ENCODE measurements around the gene CDRT15.
A peak's percentile ranks its signal among the peaks of the same experiment; 100 is the strongest.
"Not testable (repeated sequence)": the region's sequence is repeated elsewhere in the genome, so short reads cannot be mapped to it uniquely, and the experiment has no call there.

CDRT15 gene

DNA sequence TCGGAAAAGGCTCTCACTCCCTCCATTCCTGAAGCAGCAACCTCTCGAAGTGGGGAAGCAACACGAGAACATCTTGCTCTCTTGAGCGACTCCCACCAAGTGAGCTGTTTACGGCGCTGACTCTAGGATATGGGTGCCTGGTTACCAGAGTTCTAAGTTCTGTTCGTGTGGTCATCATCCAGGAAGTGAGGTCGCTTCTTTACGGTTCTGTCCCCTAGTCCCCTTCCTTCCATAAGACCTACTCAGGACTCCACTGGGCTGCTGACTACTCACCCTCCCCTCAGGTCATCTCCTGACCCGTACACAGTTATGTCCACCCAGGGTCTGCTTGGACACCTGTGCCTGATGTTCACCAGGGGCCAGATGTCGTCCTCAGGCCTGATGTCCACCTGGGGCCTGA is at the start of gene CDRT15:
Gene CDRT15, minus strand, starts transcription at position 101 of the 400 bp plus-strand sequence. Its CDS starts 29 bp downstream, at position 72.
- not testable (repeated sequence) for DNase-seq (ENCODE audit: extremely low read depth in 1 of 2, low read depth in 1 of 2)

DNA sequence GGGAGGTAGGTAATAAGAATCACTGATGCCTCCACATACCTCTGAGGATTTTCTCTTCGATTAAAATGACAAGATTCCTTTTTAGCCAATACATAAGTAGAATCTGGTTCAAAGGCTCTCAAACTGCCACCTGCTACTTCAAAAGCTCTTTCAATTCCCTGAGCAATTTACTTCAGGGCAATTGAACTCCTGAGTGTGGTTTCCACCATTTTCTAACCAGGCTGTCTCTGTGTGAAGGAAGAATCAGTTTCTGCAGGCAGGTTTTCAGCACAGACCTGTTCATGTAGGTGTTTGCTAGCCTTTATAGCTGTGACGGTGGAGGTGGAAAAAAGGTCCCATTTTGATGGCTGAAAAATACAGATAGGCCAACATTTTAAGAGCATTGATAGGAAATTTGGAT is 46.1 kb upstream of the CDRT15 start:
- no peak for DNase-seq (ENCODE audit: extremely low read depth in 1 of 2, low read depth in 1 of 2)

DNA sequence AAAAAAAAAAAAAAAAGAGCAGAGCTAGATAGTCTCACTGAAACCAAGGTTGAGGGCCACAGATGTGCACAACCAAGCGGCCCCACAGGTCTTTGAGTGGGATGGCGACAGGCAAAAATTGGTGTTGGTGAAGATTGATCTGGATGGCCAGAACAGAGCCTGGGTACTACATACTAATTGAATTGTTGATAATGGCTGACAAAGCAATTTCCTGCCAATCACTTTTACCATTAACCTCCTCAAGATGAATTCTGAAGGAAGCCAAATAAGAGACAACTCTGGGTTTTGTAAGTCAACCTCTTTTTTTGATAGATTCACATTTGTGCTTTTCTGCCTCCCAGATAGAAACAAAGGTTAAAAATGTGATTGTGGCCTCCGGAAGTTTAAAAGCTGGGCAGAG is 44.9 kb upstream of the CDRT15 start:
- no peak for DNase-seq (ENCODE audit: extremely low read depth in 1 of 2, low read depth in 1 of 2)

DNA sequence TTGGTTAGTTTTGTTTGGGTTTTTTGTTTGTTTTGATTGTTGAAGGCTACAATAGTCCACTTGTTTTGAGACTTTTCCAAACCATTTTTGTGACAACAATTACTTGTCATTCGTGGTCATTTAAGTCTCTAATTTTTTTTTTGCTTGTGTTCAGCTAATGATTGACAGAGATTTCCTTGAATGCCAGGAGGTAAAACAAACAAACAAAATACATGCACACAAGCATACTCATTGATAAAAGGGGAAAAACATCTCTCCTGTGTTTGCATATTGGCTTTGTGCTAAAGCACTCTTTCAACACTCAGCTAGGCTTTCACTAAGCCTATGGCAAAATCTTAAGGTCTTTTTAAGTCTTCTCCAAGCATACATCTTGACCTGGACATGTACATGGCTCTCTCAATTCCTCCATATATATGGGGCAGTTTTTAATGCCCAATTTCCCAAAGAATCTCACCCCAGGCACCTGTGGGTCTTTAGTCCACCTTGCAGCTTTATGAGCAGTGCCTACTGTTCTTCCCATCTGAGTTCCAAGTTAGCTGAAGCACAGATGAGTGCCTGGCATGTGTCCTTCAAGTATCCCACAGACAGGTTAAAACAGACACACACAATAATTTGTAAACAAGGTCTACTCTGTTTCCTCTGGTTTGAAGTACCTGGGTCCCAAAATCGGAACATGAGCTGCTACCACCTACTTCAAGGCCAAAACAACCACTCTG is 40.0 kb upstream of the CDRT15 start:
- no peak for DNase-seq (ENCODE audit: extremely low read depth in 1 of 2, low read depth in 1 of 2)

DNA sequence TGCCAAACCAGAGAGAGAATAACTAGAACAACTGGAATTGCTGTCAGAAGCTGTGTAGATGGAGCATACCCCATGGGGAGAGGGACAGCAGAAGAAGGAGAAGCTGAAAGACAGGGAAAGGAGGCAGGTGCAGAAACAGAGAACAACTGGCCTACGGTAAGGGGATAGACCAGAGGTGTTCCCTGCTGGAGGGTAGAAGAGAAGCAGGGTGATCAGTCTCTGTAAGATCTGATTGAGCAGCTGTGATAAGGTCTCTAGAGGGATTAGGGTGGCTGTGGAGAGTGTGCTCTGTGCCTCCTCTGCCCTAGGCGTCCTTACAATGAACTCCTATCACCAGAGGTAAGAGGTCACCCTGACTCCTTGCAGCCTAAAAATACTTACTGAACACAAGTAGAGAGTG is 33.8 kb upstream of the CDRT15 start:
- DNase-seq (ENCODE audit: extremely low read depth in 1 of 2, low read depth in 1 of 2): no peak

DNA sequence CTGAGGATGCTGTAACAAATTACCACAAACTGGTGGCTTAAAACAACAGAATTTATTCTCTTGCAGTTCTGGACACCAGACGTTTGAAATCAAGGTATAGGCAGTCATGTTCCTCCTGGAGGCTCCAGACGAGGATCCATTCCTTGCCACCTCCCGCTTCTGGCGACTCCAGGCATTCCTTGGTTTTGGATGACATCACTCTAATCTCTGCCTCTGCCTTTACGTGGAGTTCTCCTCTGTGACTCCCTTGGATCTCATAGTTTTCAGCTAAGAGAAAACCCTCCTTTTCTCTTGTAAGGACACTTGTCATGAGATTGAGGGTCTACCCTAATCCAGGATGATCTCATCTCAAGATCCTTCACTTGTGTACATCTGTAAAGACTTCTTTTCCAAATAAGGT is 32.8 kb upstream of the CDRT15 start:
- no peak for DNase-seq (ENCODE audit: extremely low read depth in 1 of 2, low read depth in 1 of 2)

DNA sequence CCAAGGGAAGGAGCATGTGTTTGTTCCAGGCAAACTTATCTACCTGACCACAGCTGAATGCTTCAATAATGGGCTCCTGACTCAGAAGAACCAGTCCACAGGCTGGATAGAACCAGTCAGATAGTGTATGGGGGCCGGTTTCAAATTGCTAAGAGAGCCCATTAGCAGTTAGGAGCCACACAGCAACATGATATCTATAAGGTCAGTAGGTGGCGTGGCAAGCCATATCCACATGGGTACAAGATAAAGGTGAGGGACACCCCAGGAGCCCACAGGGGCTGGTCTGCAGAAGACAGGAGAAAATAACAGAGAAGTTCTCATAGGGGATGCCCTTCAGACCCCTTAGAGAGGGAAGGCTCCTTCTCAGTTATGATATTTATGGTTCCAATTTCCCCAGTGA is 31.6 kb upstream of the CDRT15 start:
- DNase-seq (ENCODE audit: extremely low read depth in 1 of 2, low read depth in 1 of 2): no peak

DNA sequence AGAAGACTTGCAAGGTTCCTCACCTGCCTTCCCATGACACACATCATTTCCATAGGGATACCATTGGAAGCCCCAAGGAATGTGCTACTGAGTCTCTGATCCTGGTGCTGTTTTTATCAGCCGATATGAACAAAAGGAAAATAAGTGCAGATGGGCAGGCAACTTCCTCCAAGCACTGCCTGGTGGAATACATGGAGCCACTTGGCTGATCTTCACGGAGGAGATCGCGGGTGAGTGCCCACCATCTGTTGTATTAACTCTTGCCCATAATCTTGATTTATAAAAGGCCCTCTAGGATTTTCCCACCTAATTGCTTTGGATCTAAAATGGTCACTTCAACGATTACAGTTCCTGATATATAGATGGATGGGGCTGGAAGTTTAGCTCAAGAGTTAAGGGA is 24.7 kb upstream of the CDRT15 start:
- DNase-seq (ENCODE audit: extremely low read depth in 1 of 2, low read depth in 1 of 2): no peak

DNA sequence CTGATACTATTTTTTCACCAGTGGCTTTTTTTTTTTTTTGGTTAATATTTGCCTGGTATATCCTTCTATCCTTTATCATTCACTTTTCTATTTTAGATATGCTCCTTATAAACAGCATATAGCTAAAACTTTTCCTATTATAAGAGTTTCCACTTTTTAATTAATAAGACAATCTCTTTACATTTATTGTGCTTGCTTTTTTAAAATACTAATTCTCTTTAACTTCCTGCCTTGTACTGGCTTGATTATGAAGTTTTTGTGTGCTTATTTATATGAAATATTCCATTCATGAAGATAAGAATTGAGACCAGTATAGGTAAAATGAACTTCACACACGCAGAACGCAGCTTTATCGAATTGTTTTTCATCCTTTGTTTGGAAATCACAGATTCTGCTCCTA is 9.0 kb upstream of the CDRT15 start:
- no peak for DNase-seq (ENCODE audit: extremely low read depth in 1 of 2, low read depth in 1 of 2)

DNA sequence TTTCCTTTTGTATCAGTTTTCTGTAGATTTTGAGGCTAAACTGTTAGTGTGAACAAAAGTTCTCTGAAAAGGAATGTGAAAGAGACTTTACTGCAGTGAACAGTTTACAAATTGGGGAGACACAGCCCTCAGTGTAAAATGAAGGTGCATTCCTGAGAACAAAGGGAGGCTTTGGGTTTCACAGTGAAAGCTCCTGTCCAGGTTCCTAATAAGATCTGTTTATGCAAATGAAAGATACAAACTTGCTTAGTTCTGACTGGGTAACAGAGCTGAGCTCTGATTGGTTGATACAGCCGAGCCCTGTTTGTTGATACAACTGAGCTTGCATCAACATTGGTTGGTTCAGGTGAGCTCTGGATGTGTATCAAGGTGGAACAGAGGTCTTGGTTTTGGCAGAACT is 8.3 kb upstream of the CDRT15 start:
- no peak for DNase-seq (ENCODE audit: extremely low read depth in 1 of 2, low read depth in 1 of 2)

DNA sequence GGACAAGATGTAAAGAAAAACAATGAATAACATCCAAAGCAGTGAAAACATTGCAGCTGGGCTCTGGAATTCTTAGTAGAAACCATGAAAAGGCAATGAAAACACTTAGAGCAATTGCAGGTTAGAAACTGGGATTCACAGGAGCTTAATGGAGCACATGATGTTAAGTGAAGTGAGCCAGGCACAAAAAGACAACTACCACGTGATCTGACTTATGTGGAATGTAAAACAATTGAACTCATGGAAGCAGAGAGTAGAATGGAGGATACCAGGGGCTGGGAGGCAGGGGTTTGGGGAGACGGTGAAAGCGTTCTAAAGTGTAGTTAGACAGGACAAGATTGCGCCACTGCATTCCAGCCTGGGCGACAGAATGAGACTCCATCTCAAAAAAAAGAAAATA is 2.6 kb upstream of the CDRT15 start:
- not testable (repeated sequence) for DNase-seq (ENCODE audit: extremely low read depth in 1 of 2, low read depth in 1 of 2)

DNA sequence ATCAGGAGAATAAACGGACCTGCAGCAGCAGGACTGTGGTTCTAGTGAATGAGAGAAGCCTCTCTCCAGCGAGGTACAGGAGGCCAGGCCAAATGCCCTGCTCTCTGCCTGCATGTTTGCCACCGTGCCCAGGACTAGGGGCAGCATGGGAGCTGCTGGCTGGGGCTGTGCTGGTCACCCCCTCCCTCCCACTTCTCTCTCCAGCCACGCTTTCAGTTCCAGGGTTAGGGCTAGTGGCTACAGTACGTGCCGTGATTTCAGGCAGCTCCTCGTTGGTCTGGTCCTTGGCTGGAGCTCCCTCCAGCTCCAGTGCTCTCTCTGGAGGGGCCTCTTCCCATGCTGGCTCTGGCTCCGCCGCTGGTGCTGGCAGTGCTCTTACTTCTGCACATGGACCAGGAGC is 630 bp downstream of the CDRT15 start:
- DNase-seq (ENCODE audit: extremely low read depth in 1 of 2, low read depth in 1 of 2): not testable (repeated sequence)

DNA sequence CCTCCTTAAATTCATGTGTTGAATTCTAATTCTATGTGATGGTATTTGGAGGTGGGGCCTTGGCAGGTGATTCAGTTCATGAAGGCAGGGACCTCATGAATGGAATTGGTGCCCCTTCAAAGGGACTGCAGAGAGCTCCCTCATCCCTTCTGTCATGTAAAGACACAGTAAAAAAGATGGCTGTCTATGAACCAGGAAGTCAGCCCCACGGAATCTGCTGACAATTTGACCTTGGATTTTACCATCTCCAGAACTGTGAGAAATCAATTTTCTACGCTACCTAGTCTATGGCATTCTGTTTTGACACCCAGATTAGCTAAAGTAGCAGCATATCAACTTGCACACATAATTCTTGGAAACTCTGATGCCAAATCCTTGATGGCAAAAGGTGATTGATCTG is 1.6 kb downstream of the CDRT15 start:
- DNase-seq (ENCODE audit: extremely low read depth in 1 of 2, low read depth in 1 of 2): not testable (repeated sequence)

DNA sequence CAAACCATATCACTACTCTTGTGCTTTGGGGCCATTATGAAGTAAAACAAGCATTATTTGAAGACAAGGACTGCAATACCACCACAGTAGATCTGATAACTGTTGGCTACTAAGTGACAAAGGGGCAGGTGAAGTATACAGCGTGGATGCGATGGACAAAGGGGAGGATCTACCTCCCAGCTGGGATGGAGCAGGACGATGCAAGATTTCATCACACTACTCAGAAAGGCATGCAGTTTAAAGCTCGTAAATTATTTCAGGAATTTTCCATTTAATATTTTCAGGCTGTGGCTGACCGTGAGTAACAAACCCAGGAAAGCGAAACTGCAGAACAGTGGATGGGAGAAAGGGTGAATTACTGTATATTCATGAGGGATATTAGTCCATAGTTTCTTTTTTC is 5.5 kb downstream of the CDRT15 start:
- not testable (repeated sequence) for DNase-seq (ENCODE audit: extremely low read depth in 1 of 2, low read depth in 1 of 2)

DNA sequence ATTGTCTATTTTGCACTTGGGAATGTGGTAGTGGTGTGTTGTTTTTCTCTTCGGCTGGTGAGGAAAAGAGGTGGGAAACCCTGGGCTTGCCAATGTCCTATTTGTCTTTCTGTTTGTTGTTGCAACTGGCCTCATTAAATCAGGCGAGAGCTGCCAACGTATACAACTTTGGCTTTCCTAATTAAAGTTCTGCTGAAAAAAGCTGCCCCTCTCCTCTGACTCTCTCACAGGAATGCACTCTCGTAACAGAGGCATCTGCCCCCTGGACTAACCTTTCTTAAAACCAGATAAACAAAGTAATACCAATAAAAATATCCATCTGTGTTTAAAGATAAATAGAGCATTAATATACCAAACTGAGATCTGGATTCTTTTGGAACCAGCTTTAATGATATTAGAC is 7.8 kb downstream of the CDRT15 start:
- no peak for DNase-seq (ENCODE audit: extremely low read depth in 1 of 2, low read depth in 1 of 2)

DNA sequence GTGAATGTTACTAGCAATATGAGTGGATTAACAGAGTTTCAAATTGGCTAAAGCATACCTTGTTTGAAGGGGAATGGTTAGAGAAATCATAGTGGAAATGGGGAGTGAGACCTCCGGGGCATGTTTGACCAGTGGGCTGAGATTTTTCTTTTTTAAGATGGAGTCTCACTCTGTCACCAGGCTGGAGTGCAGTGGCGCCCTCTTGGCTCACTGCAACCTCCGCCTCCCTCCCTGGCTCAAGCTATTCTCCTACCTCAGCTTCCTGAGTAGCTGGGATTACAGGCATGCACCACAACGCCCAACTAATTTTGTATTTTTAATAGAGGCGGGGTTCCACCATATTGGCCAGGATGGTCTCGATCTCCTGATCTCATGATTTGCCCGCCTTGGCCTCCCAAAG is 9.6 kb downstream of the CDRT15 start:
- no peak for DNase-seq (ENCODE audit: extremely low read depth in 1 of 2, low read depth in 1 of 2)

DNA sequence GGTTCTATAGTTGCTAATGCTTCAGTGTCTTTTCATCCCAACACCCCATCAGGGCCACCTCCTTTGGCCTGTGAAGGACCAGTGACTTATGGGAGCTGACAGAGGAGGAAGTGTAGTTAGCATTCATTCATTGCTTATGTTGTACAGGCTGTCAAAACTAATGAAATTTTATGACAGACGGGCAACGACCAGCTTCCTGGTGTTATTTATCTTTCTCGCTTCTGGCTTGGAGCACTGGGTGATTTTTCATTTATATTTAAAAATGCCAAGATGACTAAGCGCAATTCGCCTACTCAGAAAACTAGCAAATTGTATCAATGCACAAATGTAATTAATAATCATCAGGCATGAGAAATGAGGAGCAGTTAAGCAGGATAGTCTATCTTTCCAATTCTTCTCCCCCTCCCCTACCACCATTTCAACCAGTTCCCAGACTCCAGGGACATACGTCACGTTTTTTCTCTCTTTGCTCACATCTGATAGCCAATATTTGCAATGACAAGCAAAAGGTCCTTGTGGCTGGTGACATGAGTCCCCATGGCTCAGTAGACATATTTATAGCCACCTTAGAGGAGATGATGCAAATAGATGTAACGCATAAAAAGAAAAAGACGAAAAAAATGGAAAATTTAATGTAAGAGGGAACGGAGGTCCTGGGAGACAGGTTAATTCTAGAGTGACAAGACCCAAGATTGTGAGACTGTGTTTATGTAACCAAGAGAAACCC is 11.2 kb downstream of the CDRT15 start:
- DNase-seq (ENCODE audit: extremely low read depth in 1 of 2, low read depth in 1 of 2): no peak

DNA sequence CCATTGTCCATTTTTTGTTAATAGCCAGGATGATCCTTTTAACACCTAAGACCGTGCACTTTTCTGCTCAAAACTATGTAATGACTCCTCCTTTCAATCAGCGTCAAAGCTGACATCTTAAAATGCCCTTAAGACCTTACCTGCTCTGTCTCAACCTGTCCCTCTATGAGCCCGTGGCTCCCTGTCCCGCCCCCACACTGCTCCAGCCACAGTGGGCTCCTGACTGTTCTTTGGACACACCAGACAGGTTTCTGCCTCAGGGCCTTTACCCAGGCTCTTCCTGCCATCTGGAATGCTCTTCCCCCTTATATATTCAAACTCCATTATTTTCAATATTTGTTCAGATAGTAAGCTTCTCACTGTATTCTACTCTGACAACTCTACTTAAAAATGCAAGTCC is 14.1 kb downstream of the CDRT15 start:
- DNase-seq (ENCODE audit: extremely low read depth in 1 of 2, low read depth in 1 of 2): no peak

DNA sequence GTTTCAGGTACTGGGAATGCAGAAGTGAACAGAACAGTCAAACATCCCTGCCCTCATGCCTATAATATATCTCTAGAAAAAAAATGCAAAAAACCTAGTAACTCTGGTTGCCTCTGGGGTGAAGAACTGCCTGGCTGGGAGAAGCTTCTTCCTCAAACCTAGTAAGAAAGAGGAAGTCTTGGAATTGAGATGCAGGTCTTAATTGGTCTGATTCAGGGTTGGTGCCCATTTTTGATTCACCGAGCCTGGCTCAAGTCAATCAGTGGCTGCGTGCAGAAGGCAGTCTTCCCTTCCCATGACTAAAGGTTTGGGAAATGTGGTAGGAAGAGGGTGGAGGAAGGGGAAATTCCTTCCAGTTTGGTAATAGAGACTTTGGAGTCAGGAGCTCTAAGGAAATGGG is 22.4 kb downstream of the CDRT15 start:
- no peak for DNase-seq (ENCODE audit: extremely low read depth in 1 of 2, low read depth in 1 of 2)

DNA sequence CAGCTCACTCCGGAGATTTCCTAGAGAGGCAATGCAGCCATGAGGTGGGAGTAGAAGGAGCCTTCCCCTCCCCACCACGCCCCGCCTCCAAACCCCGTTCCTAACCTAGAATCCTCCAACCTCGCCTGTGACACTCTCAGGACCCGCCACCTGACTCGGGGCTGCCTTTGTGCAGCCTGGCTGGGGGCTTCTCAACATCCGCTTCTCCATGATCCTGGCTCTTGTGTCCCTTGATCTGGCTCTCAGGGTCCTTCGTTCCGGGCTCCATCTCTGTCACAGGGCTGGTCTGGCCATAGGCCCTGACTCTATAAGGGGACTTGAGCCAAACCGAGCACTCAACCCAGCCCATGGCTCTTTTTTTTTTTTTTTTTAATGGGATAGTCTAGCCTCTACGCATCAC is 24.3 kb downstream of the CDRT15 start:
- DNase-seq (ENCODE audit: extremely low read depth in 1 of 2, low read depth in 1 of 2): no peak

DNA sequence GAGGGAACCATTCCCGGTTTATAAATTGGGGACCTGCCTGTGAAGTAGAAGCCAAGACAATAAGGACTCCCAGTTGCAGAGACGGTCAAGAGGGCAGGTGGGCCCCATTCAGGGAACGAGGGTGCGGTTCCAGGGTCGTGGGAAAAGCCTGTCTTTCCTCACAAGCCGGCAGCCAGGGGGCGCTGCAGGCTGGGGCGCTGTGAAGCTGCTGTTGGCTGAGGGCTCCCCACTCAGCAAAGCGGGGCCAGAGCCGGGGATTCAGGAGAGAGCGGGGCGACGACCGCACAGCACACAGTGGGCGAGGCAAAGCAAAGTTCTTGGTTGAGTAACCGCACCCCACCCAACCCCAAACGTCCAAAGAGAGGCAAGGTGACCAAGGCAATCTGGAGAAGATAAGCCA is 24.9 kb downstream of the CDRT15 start:
- peak in 1 of 2 donors; percentile 44 for DNase-seq (ENCODE audit: extremely low read depth in 1 of 2, low read depth in 1 of 2)

DNA sequence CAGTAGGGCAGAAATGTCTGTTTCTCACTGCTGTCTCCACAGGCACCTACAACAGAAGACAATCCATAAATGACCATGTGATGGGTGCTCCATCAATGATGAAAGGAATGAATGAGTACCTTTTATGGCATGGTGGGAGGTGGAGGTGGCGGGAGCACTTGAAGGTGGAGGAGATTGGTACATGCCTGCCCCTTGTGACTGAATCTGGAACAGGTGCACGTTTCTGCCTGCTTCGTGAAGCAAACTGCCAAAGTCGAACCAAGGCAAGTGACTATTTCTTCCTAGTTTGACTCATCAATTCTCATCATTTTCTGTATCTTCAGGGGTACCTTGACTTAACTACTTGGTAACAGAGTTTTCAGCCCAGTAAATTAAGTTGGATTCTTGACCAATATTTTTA is 25.4 kb downstream of the CDRT15 start:
- DNase-seq (ENCODE audit: extremely low read depth in 1 of 2, low read depth in 1 of 2): no peak

DNA sequence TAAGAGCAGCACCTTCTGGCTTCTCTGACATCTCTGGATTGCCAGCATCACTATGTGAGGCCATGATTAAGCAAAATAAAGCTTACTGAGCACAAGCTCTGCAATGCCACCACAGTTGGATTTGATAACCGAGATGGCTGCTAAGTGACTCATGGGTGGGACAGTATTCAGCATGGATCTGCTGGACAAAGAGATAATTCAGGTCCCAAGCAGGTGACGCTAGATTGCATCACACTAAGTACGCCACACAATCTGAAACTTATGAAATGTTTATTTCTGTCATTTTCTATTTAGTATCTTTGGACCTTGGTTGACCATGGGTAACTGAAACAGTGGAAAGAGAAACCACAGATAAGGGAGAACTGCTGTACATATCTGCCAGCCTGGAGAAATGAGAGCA is 27.4 kb downstream of the CDRT15 start:
- no peak for DNase-seq (ENCODE audit: extremely low read depth in 1 of 2, low read depth in 1 of 2)
